NCI-H460 (cell line): ENCODE results near the gene SLC7A6OS. TPM values are rescaled to one million over a fixed set of nuclear protein-coding genes. Genes with fewer than 3 reads are reported as not detected.

Experiments used
- DNase-seq: peaks from one replicate; pipeline ENCODE4 v3.0.0-alpha.2; 2016; ENCODE audit warnings: low read depth; ENCODE audit errors: extremely low read depth
- total RNA-seq: library from RNA; depleted of rRNA; stranded (reverse); fragments of >200 nt; shearing (Covaris generic); gene quantifications from 2 replicates; pipeline ENCODE4 v1.2.3, GENCODE V29; 2014

The SLC7A6OS gene
- total RNA-seq, 1 experiment from 2014 or later: 21.0 TPM

- DNase-seq: no peak
Measured at GRCh38 chr16:68283346-68283745, 27.4 kb downstream of the SLC7A6OS start.

GRCh38 chr16:68282064-68282452 is 28.7 kb downstream of the SLC7A6OS start:
- DNase-seq: no peak

GRCh38 chr16:68281368-68282063 is 29.2 kb downstream of the SLC7A6OS start:
- no peak for DNase-seq

GRCh38 chr16:68279726-68280558 is 30.8 kb downstream of the SLC7A6OS start:
- no peak for DNase-seq

- DNase-seq: no peak
Measured at GRCh38 chr16:68276223-68276622, 34.5 kb downstream of the SLC7A6OS start.

- DNase-seq: no peak
Measured at GRCh38 chr16:68275611-68276191, 35.0 kb downstream of the SLC7A6OS start.

GRCh38 chr16:68274441-68274840 is 36.3 kb downstream of the SLC7A6OS start:
- DNase-seq: no peak

- DNase-seq: no peak
Measured at GRCh38 chr16:68273896-68274295, 36.9 kb downstream of the SLC7A6OS start.

GRCh38 chr16:68273459-68273858 is 37.3 kb downstream of the SLC7A6OS start:
- no peak for DNase-seq

GRCh38 chr16:68272507-68273209 is 38.1 kb downstream of the SLC7A6OS start:
- DNase-seq: no peak

- DNase-seq: no peak
Measured at GRCh38 chr16:68270353-68270752, 40.4 kb downstream of the SLC7A6OS start.

- DNase-seq: no peak
Measured at GRCh38 chr16:68269793-68270192, 41.0 kb downstream of the SLC7A6OS start.

- no peak for DNase-seq
Measured at GRCh38 chr16:68267612-68268405, 42.9 kb downstream of the SLC7A6OS start.

- DNase-seq: peak; percentile 75
Measured at GRCh38 chr16:68265078-68265920, 45.4 kb downstream of the SLC7A6OS start.

GRCh38 chr16:68264128-68265077 is 46.3 kb downstream of the SLC7A6OS start, which contains the start of gene SLC7A6:
Gene SLC7A6, plus strand, starts transcription at chr16:68264526. Its CDS starts 10,201 bp downstream, at chr16:68274727.
- peak; percentile 69 for DNase-seq

GRCh38 chr16:68263559-68264127 is 47.1 kb downstream of the SLC7A6OS start:
- no peak for DNase-seq

GRCh38 chr16:68259007-68259825 is 51.5 kb downstream of the SLC7A6OS start:
- no peak for DNase-seq
